GM12865 (cell line): ENCODE measurements around the gene LCORL.
"Not testable (repeated sequence)": the region's sequence is repeated elsewhere in the genome, so short reads cannot be mapped to it uniquely, and the experiment has no call there.

ENCODE experiments used
- DNase-seq: peaks from one replicate; pipeline ENCODE4 v3.0.0; 2010; ENCODE audit warnings: low read depth
- H3K4me3 ChIP-seq: 2 replicates; pipeline ENCODE4 v1.5.1; 2011; ENCODE audit warnings: mild to moderate bottlenecking, low read depth, low read length, control low read depth
- CTCF ChIP-seq: IDR thresholded peaks from 2 replicates; pipeline ENCODE4 v1.5.1; 2011; ENCODE audit warnings: low read length, control low read depth, low read depth, inconsistent platforms; ENCODE audit not compliant: insufficient read depth; ENCODE audit errors: missing control alignments

Gene LCORL

GRCh38 chr4:18020145-18020670 is 1.3 kb downstream of the LCORL start:
- peak; percentile 31 for DNase-seq
- H3K4me3 ChIP-seq: peak overlapping the region; percentile 88
- TF ChIP-seq CTCF: no peak

GRCh38 chr4:18014269-18014668 is 7.3 kb downstream of the LCORL start:
- no peak overlapping the region for H3K4me3 ChIP-seq
- no peak for DNase-seq

GRCh38 chr4:18012807-18013462 is 8.6 kb downstream of the LCORL start:
- no peak for TF ChIP-seq CTCF
- no peak for DNase-seq

More at GRCh38 chr4:18014269-18014668, 7.3 kb downstream of the LCORL start:
- no peak for TF ChIP-seq CTCF

GRCh38 chr4:18012134-18012806 is 9.3 kb downstream of the LCORL start:
- TF ChIP-seq CTCF: no peak
- no peak for DNase-seq
- H3K4me3 ChIP-seq: no peak overlapping the region

More at GRCh38 chr4:18012807-18013462, 8.6 kb downstream of the LCORL start:
- no peak overlapping the region for H3K4me3 ChIP-seq

GRCh38 chr4:18007625-18008024 is 13.9 kb downstream of the LCORL start:
- DNase-seq: no peak
- H3K4me3 ChIP-seq: no peak overlapping the region

GRCh38 chr4:18006432-18006831 is 15.1 kb downstream of the LCORL start:
- H3K4me3 ChIP-seq: not testable (repeated sequence)
- DNase-seq: peak; percentile 18

More at GRCh38 chr4:18007625-18008024, 13.9 kb downstream of the LCORL start:
- TF ChIP-seq CTCF: no peak

GRCh38 chr4:17997129-17997528 is 24.4 kb downstream of the LCORL start:
- no peak overlapping the region for H3K4me3 ChIP-seq
- no peak for TF ChIP-seq CTCF
- DNase-seq: no peak
